ENCODE results near the gene MLLT6. TPM values are rescaled to one million over a fixed set of nuclear protein-coding genes. Genes with fewer than 3 reads are reported as not detected.
A peak's percentile ranks its signal among the peaks of the same experiment; 100 is the strongest.

Gene MLLT6
- total and polyA plus RNA-seq, 2 of the 13 experiments (the other 11 are each of a cell fraction or from before 2014, with no cell fraction given), result 50.7 to 69.5 TPM

- TF ChIP-seq NONO (IDR thresholded peaks at IDR 0.05) (no peak), NONO (CRISPR knock-in tag; conservative IDR thresholded peaks at IDR 0.05) (peak; percentile 95), IRF1 (CRISPR knock-in tag; IDR thresholded peaks at IDR 0.05; ENCODE audit: low read depth) (no peak), ZSCAN29 (CRISPR knock-in tag; conservative IDR thresholded peaks at IDR 0.05) (peak; percentile 90; the same call in 1 of the 2 replicates), ATF1 (CRISPR knock-in tag; IDR thresholded peaks at IDR 0.05) (peak; percentile 72), ZNF891 (CRISPR knock-in tag; IDR thresholded peaks at IDR 0.05) (peak; percentile 88), HOXA3 (CRISPR knock-in tag; IDR thresholded peaks at IDR 0.05) (peak; percentile 96), NR2F6 (IDR thresholded peaks at IDR 0.05) (peak; percentile 99), NR2F6 (CRISPR knock-in tag; IDR thresholded peaks at IDR 0.05) (peak; percentile 99), ZNF362 (CRISPR knock-in tag; IDR thresholded peaks at IDR 0.05; ENCODE audit: borderline replicate concordance) (peak; percentile 54; the same call in 1 of the 2 replicates), SIX1 (CRISPR knock-in tag; IDR thresholded peaks at IDR 0.05; ENCODE audit: borderline replicate concordance) (peak; percentile 83; the same call in 1 of the 2 replicates), SOX6 (IDR thresholded peaks at IDR 0.05) (no peak), SOX6 (CRISPR knock-in tag; IDR thresholded peaks at IDR 0.05) (peak; percentile 97), SRF (IDR thresholded peaks at IDR 0.05; ENCODE audit: low read depth, low read length) (peak; percentile 71), ESRRA (CRISPR knock-in tag; IDR thresholded peaks at IDR 0.05; ENCODE audit: low read depth) (peak; percentile 85), U2AF1 (optimal IDR thresholded peaks at IDR 0.05; ENCODE audit: low read depth, low read length) (peak; percentile 27), MED8 (CRISPR knock-in tag; IDR thresholded peaks at IDR 0.05; ENCODE audit: insufficient replicate concordance) (peak; percentile 99), MIER3 (CRISPR knock-in tag; IDR thresholded peaks at IDR 0.05; ENCODE audit: borderline replicate concordance) (peak; percentile 98), ZNF354B (CRISPR knock-in tag; IDR thresholded peaks at IDR 0.05) (peak; percentile 98), MTF1 (CRISPR knock-in tag; IDR thresholded peaks at IDR 0.05) (no peak; the same call in none of the 2 replicates), NR3C1 (CRISPR knock-in tag; IDR thresholded peaks at IDR 0.05) (no peak), ARID2 (CRISPR knock-in tag; IDR thresholded peaks at IDR 0.05; ENCODE audit: borderline replicate concordance) (peak; percentile 79; the same call in 1 of the 2 replicates), MXD4 (CRISPR knock-in tag; IDR thresholded peaks at IDR 0.05) (peak; percentile 72), ISX (CRISPR knock-in tag; conservative IDR thresholded peaks at IDR 0.05) (peak; percentile 87; the same call in 1 of the 2 replicates), ZBTB2 (CRISPR knock-in tag; IDR thresholded peaks at IDR 0.05; ENCODE audit: low read depth) (peak; percentile 88), SRSF9 (IDR thresholded peaks at IDR 0.05; ENCODE audit: borderline replicate concordance, insufficient read depth, low read depth, low read length, poor library complexity, severe bottlenecking) (no peak), ZFP37 (CRISPR knock-in tag; IDR thresholded peaks at IDR 0.05; ENCODE audit: borderline replicate concordance) (peak; percentile 80), ZC3H13 (CRISPR knock-in tag; IDR thresholded peaks at IDR 0.05) (peak; percentile 91), RBM22 (optimal IDR thresholded peaks at IDR 0.05; ENCODE audit: low read length) (peak; percentile 56), ZNF772 (CRISPR knock-in tag; IDR thresholded peaks at IDR 0.05) (peak; percentile 81)
These were observed 1.1 kb upstream of the MLLT6 start (continued) for GRCh38 chr17:38703742-38704605.

All from HepG2 (cell line).